ENCODE results near the gene TJAP1.
"Not testable (repeated sequence)": the region's sequence is repeated elsewhere in the genome, so short reads cannot be mapped to it uniquely, and the experiment has no call there.

TJAP1 gene

GRCh38 chr6:43524483-43524961, 47.2 kb downstream of the TJAP1 start:
- no peak for ATAC-seq
- TF ChIP-seq BACH2 (CRISPR knock-in tag; IDR thresholded peaks at IDR 0.05; ENCODE audit: borderline replicate concordance) = no peak
- no peak for TF ChIP-seq ZFP30 (CRISPR knock-in tag; IDR thresholded peaks at IDR 0.05)
- no peak for TF ChIP-seq TOX (CRISPR knock-in tag; IDR thresholded peaks at IDR 0.05; ENCODE audit: borderline replicate concordance)
- no peak for TF ChIP-seq CSRNP3 (CRISPR knock-in tag; IDR thresholded peaks at IDR 0.05)
- TF ChIP-seq TCF4 (CRISPR knock-in tag; IDR thresholded peaks at IDR 0.05; ENCODE audit: borderline replicate concordance) = no peak
- no peak for TF ChIP-seq CSDC2 (CRISPR knock-in tag; IDR thresholded peaks at IDR 0.05)
- no peak for TF ChIP-seq ZNF70 (CRISPR knock-in tag; IDR thresholded peaks at IDR 0.05)
- TF ChIP-seq ZNF8 (CRISPR knock-in tag; IDR thresholded peaks at IDR 0.05) = no peak
- no peak for TF ChIP-seq RARB (CRISPR knock-in tag; IDR thresholded peaks at IDR 0.05)
- no peak for TF ChIP-seq OSR1 (CRISPR knock-in tag; IDR thresholded peaks at IDR 0.05)
- TF ChIP-seq, protein P1, sequence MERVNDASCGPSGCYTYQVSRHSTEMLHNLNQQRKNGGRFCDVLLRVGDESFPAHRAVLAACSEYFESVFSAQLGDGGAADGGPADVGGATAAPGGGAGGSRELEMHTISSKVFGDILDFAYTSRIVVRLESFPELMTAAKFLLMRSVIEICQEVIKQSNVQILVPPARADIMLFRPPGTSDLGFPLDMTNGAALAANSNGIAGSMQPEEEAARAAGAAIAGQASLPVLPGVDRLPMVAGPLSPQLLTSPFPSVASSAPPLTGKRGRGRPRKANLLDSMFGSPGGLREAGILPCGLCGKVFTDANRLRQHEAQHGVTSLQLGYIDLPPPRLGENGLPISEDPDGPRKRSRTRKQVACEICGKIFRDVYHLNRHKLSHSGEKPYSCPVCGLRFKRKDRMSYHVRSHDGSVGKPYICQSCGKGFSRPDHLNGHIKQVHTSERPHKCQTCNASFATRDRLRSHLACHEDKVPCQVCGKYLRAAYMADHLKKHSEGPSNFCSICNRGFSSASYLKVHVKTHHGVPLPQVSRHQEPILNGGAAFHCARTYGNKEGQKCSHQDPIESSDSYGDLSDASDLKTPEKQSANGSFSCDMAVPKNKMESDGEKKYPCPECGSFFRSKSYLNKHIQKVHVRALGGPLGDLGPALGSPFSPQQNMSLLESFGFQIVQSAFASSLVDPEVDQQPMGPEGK (CRISPR knock-in tag; IDR thresholded peaks at IDR 0.05; ENCODE audit: borderline replicate concordance) = no peak
- no peak for TF ChIP-seq PPARA (CRISPR knock-in tag; IDR thresholded peaks at IDR 0.05; ENCODE audit: borderline replicate concordance)
- TF ChIP-seq GLIS3 (CRISPR knock-in tag; IDR thresholded peaks at IDR 0.05) = no peak

DNA sequence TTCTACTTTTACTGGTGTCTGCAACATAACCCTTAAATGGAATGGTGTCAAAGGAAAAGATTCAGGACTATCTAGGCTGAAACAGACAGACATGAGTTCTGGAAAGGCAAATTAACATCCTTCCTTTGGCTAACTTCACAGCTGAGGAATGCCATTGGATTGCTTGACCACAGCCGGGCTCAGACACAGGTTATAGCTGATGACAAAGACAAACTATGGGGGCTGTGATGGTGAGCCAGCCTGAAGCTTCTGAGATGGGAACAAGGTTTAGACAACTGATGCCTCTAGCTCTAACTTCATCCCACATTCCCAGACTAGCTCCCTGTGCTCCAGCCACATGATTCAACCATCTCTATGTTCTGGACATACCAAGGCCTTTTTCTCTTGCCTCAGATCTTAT, 54.8 kb downstream of the TJAP1 start:
- no peak for ATAC-seq
- TF ChIP-seq, protein P2, sequence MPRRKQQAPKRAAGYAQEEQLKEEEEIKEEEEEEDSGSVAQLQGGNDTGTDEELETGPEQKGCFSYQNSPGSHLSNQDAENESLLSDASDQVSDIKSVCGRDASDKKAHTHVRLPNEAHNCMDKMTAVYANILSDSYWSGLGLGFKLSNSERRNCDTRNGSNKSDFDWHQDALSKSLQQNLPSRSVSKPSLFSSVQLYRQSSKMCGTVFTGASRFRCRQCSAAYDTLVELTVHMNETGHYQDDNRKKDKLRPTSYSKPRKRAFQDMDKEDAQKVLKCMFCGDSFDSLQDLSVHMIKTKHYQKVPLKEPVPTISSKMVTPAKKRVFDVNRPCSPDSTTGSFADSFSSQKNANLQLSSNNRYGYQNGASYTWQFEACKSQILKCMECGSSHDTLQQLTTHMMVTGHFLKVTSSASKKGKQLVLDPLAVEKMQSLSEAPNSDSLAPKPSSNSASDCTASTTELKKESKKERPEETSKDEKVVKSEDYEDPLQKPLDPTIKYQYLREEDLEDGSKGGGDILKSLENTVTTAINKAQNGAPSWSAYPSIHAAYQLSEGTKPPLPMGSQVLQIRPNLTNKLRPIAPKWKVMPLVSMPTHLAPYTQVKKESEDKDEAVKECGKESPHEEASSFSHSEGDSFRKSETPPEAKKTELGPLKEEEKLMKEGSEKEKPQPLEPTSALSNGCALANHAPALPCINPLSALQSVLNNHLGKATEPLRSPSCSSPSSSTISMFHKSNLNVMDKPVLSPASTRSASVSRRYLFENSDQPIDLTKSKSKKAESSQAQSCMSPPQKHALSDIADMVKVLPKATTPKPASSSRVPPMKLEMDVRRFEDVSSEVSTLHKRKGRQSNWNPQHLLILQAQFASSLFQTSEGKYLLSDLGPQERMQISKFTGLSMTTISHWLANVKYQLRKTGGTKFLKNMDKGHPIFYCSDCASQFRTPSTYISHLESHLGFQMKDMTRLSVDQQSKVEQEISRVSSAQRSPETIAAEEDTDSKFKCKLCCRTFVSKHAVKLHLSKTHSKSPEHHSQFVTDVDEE (CRISPR knock-in tag; IDR thresholded peaks at IDR 0.05) = no peak
- TF ChIP-seq BACH2 (CRISPR knock-in tag; IDR thresholded peaks at IDR 0.05; ENCODE audit: borderline replicate concordance) = no peak
- no peak for TF ChIP-seq ZFP30 (CRISPR knock-in tag; IDR thresholded peaks at IDR 0.05)
- no peak for TF ChIP-seq ARNTL (CRISPR knock-in tag; IDR thresholded peaks at IDR 0.05; ENCODE audit: borderline replicate concordance, low read depth)
- TF ChIP-seq CSDC2 (CRISPR knock-in tag; IDR thresholded peaks at IDR 0.05) = no peak
- no peak for TF ChIP-seq TCF4 (CRISPR knock-in tag; IDR thresholded peaks at IDR 0.05; ENCODE audit: borderline replicate concordance)
- TF ChIP-seq, protein P3, sequence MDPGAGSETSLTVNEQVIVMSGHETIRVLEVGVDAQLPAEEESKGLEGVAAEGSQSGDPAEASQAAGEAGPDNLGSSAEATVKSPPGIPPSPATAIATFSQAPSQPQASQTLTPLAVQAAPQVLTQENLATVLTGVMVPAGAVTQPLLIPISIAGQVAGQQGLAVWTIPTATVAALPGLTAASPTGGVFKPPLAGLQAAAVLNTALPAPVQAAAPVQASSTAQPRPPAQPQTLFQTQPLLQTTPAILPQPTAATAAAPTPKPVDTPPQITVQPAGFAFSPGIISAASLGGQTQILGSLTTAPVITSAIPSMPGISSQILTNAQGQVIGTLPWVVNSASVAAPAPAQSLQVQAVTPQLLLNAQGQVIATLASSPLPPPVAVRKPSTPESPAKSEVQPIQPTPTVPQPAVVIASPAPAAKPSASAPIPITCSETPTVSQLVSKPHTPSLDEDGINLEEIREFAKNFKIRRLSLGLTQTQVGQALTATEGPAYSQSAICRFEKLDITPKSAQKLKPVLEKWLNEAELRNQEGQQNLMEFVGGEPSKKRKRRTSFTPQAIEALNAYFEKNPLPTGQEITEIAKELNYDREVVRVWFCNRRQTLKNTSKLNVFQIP (CRISPR knock-in tag; IDR thresholded peaks at IDR 0.05; ENCODE audit: borderline replicate concordance, low read depth) = no peak
- no peak for TF ChIP-seq PPARA (CRISPR knock-in tag; IDR thresholded peaks at IDR 0.05; ENCODE audit: borderline replicate concordance)
- TF ChIP-seq ZNF70 (CRISPR knock-in tag; IDR thresholded peaks at IDR 0.05) = no peak
- no peak for TF ChIP-seq ISL1 (CRISPR knock-in tag; IDR thresholded peaks at IDR 0.05)
- no peak for TF ChIP-seq TOX (CRISPR knock-in tag; IDR thresholded peaks at IDR 0.05; ENCODE audit: borderline replicate concordance)
- TF ChIP-seq, protein P1 (CRISPR knock-in tag; IDR thresholded peaks at IDR 0.05; ENCODE audit: borderline replicate concordance) = no peak
- no peak for TF ChIP-seq ZC3H10 (CRISPR knock-in tag; IDR thresholded peaks at IDR 0.05)
- no peak for TF ChIP-seq RARB (CRISPR knock-in tag; IDR thresholded peaks at IDR 0.05)

DNA sequence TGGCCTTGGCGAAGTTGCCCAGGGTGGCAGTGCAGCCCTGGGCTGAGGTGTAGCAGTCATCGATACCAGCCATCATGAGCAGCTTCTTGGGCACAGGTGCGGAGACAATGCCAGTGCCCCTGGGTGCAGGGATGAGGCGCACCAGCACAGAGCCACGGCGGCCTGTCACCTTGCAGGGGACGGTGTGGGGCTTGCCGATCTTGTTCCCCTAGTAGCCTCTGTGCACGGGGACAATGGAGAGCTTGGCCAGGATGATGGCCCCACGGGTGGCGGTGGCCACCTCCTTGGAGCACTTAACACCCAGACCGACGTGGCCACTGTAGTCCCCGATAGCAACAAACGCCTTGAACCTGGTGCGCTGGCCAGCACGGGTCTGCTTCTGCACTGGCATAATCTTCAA, 61.6 kb downstream of the TJAP1 start:
- not testable (repeated sequence) for ATAC-seq

GRCh38 chr6:43539409-43539808, 62.0 kb downstream of the TJAP1 start:
- not testable (repeated sequence) for ATAC-seq
